Tongue (tissue), 2 donors: ENCODE data around the gene A2M. TPM values are rescaled to one million over a fixed set of nuclear protein-coding genes. Genes with fewer than 3 reads are reported as not detected.

Source experiments
- DNase-seq: peaks from one replicate; pipeline ENCODE4 v3.0.0-alpha.2; 2015
- total RNA-seq: library from RNA; depleted of rRNA; stranded (reverse); fragments of >200 nt; gene quantifications from one replicate; pipeline ENCODE4 v1.2.3, GENCODE V29; 2014

The A2M gene
- total RNA-seq, 1 donor from 2014 or later, result 296 TPM

GRCh38 chr12:9039397-9039977 lies 76.2 kb downstream of the A2M start:
- DNase-seq, result peak; percentile 71

GRCh38 chr12:9037431-9037830 lies 78.3 kb downstream of the A2M start:
- DNase-seq, result no peak

DNA sequence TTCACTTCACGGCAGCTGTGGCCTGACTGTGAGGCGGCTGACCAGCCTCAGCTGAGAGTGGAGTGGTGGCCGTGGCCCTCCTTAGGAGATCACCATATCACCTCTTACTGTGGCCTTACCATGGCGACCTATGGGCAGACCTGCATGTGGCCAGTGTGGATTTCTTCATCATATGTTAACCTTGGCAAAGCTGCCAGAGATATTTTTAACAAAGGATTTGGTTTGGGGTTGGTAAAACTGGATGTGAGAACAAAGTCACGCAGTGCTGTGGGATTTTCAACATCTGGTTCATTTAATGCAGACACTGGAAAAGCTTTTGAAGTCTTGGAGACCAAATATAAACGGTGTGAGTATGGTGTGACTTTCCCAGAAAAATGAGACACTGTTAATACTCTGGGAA lies 79.5 kb downstream of the A2M start:
- no peak for DNase-seq

DNA sequence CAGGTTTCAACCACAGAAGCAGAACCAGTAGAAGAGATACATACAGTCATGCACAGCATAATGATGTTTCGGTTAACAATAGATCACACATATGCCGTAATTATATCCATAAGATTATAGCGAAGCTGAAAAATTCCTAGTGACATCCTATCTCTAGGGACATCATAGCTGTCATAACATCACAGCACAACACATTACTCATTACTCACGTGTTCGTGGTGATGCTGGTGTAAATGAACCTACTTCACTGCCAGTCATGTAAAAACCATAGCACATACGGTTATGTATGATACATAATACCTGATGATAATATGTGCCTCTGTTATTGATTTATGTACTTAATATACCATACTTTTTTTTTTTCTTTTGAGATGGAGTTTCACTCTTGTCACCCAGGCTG lies 81.6 kb downstream of the A2M start:
- DNase-seq, result no peak

- DNase-seq, result no peak
These were observed 82.3 kb downstream of the A2M start for GRCh38 chr12:9033265-9033887.

- DNase-seq, result no peak
These were observed 83.3 kb downstream of the A2M start for GRCh38 chr12:9032202-9032964.

DNA sequence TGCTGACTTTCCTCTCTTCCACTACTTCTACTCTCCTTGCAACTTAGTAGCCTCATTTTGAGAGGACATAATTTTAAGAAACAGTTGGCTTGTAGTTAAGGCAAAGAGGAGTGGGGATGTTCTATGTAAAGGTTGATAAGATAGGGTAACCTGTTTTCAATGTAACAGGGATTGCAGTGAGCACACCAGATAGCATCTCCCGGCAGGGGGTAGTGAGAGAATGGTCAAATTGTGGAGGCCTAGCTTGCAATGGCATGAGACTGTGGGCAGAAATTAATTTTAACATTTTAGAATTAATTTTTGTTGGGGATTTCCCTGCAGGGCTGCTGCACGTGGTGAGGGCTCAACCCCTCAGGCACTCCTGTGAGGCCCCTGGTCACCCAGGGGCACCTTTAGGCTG lies 84.9 kb downstream of the A2M start:
- DNase-seq, result no peak

GRCh38 chr12:9027161-9028059 lies 88.3 kb downstream of the A2M start:
- DNase-seq, result no peak

- no peak for DNase-seq
These were observed 91.2 kb downstream of the A2M start for GRCh38 chr12:9024512-9024911.

- no peak for DNase-seq
These were observed 93.1 kb downstream of the A2M start for GRCh38 chr12:9022592-9022991.

Other genes with a start within 250 kb of the A2M start
- gene PHC1, start 201.4 kb downstream of the A2M start, total RNA-seq, result 37.2 TPM
- gene M6PR, start 166.3 kb downstream of the A2M start, total RNA-seq, result 89.7 TPM
- gene KLRG1, start 126.4 kb downstream of the A2M start, total RNA-seq, result 8.0 TPM
- not detected for gene PZP, start 92.5 kb upstream of the A2M start, total RNA-seq